ENCODE data around the gene RGS7.

RGS7 gene

DNA sequence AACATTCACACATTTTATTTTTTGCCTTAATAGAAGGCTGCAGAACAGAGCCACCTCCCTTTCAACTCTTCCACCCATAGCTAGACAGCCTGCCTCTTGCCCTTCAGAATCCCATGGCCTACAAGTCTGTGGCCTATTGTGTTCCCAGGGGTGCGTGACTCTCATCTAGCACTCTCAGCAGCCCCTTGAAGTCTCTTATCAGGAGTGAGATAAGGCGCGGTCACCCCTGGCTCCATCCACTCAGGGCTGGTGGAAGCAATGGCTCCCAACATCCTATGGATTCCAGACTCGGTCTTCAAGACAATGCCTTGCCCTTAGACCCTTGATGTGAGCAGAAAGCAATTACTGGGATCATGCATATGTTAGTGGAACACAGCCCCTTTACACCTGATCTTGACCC, 480.9 kb downstream of the RGS7 start:
- intact Hi-C loops (cut with DNase I), result no loop called here
- DNase-seq, result no peak

DNA sequence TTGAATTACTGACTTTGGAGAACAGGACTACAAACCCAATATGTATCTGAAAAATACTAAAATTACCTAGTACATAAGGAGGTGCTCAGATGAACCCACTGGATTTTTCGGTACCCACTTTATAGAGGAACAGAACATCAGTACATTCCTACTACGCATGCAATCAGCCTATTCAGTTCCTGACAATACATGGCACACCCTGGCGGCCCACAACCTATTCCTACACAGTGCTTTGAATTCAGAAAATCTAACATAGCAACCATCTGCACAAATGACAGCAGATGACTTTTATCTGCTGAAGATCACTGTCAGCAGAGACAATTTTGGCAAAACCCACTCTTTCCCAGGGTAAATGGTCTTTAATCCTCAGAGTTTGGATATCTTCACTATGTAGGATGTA, 487.9 kb downstream of the RGS7 start:
- no peak for DNase-seq

DNA sequence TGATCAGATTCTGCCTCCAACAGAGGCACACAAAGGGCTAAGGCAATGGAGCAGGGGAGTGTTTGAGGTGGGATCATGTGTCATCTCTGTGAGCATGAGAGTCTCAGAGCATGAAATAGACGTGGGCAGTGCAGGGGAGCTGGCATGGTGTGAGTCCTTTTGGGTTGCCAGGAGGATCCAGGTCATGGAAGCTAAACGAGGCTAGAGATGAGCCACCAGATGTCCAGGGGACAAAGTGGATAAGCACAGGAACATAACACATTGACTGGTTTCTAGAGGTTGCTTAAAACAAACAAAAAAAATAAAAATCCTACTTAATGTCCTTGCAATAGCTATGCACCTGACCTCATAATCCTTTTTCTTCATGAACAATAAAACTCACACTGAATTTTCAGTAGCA, 490.3 kb downstream of the RGS7 start:
- intact Hi-C loops (cut with DNase I), result no loop called here
- DNase-seq, result no peak

More for the DNA sequence above, 487.9 kb downstream of the RGS7 start:
- intact Hi-C loops (cut with DNase I), result no loop called here

DNA sequence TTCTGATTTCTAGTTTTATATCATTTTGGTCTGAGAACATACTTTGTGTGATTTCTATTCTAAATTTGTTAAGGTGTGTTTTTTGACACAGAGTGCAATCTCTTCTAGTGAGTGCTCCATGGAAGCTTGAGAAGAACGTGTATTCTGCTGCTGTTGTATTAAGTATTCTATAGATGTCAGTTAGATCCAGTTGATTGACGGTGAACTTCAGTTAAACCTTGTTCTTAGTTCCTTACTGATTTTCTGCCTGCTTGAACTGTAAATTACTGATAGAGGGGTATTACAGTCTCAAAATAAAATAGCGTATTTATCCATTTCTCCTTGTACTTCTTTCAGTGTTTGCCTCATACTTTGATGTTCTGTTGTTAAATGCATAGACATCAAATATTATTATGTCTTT, 497.0 kb downstream of the RGS7 start:
- no peak for DNase-seq
- intact Hi-C loops (cut with DNase I), result no loop called here

DNA sequence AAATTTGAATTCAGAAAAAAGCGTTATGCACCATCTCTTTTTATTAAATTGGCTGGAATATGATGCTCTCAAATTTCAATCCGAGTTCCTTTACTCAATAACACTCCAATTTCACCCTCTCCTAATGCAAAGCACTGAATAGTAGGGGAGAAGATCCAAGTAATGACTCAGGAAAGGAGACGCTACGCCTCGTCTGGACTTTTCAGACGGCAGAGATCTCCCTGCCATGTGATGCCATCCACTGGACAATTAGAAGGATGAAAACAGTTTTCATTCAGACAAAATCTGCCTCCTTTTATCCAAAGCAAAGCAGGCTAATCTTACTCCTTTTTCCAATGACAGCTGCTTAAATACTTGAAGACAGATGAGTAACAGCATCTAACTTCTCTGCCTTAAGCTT, 502.6 kb downstream of the RGS7 start:
- intact Hi-C loops (cut with DNase I), result no loop called here
- DNase-seq, result no peak

DNA sequence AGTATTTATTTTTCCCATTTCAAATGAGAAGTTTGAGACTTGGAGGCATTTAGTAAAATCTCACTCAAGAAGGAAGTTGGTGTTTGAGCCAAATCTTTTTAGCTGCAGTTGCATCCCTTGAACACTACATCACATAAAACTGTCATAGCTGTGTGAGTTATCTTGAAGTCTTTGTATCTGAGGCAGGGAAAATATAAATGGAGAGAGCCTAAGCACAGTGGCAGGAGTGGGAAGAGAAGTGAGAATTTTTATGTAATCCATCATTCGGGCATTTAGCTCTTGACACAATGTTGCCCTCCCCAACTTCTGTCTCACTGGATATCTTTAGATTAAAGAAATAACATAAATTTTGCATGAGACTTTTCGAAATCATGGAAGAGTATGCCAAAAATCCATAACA, 509.7 kb downstream of the RGS7 start:
- DNase-seq, result no peak
- intact Hi-C loops (cut with DNase I), result no loop called here

DNA sequence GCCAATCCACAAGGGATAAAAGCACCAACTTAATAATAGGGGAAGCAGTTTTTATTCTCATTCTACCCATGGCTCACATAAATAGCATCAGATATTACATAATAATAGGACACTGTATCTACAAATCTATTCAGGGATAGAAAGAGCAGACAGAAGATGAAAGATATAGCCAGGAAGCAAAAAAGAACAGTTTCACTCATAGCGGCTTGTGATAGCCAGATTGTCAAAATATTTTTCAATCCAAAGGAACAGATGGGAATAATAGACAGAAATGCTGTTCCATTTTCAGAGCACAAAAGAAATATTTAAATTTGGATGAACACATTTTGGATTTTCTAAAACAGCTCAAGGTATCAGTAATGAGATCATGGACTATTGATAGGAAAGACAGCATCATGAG, 512.5 kb downstream of the RGS7 start:
- DNase-seq, result no peak
- intact Hi-C loops (cut with DNase I), result no loop called here

DNA sequence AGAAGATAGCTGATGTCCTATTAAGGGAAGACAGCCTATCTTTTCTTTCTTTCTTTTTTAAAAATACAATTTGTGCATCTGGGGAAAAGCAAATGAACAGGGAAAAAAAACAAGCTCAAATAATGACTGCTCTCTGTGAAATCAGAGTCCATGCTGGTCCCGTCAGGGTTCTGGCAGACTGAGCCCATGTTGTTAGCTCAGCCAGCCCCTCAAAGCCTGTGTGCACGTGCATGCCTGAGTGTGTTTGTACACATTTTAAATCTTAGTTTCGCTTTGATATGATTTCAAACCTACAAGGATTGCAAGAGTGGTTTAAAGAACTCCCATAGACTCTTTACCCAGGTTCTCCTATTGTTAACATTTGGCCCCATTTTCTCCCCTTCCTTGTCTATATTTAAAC, 513.2 kb downstream of the RGS7 start:
- intact Hi-C loops (cut with DNase I), result no loop called here
- DNase-seq, result no peak

DNA sequence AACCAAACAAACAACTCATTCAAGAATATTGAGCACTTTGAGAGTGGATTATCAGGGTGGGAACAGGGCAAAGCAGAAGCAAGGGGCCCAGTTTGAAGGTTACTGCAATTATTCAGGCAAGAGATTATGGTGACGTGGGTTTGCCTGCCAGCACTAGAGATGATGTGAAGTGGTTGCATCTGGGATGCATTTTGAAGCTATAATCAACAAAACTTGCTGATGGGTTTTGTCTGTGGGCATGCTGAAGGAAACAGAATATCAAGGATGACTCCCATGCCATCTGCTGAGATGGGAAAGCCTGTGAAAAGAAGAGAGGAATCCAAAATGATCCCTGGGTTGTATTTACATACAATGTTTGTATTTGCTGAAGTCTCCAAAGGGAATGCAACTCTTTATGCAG, 520.7 kb downstream of the RGS7 start:
- intact Hi-C loops (cut with DNase I), result no loop called here
- no peak for DNase-seq

DNA sequence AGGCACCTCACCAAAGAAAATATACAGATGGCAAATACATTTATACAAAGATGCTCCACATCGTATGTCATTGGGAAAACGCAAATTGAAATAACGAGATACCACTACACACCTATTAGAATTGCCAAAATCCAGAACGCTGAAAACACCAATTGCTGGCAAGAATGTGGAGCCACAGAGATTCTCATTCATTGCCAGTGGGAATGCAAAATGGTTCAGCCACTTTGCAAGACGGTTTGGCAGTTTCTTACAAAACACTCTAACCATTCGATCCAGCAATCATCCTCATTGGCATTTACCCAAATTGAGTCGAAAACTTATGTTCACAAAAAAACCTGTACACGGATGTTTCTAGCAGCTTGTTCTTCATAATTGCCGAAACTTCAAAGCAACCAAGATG, 521.7 kb downstream of the RGS7 start:
- no peak for DNase-seq
- intact Hi-C loops (cut with DNase I), result no loop called here

DNA sequence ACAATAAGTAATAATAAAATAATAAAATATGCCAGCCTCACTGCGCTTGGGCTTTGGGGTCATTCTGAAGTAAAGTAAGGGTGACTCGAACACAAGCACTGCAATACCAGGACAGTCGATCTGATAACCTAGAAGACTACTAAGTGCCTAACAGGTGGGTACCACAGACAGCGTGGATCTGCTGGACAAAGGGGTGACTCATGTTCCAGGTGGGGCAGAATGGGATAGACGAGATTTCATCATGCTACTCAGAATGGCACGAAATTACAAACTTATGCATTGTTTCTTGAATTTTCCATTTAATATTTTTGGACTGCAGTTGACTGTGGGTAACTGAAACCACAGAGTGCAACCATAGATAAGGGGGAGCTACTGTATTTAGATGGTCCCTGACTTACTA, 523.9 kb downstream of the RGS7 start:
- intact Hi-C loops (cut with DNase I), result no loop called here
- no peak for DNase-seq

DNA sequence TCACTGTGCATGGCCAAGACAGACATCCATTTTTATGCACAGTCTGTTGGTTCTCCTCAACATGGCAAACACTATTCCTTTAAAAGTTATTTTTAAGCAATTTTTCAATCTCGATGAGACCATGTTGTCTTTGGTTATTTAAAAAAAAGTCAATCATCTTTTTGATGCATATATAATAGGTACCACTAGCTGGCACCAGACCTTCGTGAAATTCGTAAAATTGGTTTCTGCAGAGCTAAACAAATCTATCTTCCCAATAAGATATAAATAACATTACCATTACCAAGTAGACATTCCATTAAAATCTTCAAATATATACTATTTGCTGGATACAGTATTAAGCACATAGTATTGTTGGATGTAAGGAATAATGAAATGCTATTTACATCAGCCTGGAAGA, 525.1 kb downstream of the RGS7 start:
- no peak for DNase-seq
- intact Hi-C loops (cut with DNase I), result no loop called here

DNA sequence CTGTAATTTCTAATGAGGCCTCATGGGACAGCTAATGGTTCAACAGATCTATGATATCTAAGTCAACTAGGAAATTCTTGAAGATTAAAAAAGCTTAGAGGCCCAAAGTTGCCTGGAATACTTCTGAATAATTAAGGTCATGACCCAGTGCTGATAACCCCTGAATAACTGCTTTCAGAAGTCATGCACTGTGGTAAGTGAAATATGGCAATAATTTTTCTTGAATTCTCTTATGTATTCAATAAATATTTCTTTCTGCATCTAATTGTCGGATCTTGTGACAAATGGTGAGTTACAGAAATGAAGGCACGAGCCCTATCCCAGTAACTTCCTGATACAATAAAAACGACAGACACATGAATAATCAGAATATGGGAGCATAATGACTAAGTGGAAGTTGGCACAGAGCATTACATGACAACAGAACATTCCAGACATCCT, 525.8 kb downstream of the RGS7 start:
- DNase-seq, result no peak
- intact Hi-C loops (cut with DNase I), result no loop called here

DNA sequence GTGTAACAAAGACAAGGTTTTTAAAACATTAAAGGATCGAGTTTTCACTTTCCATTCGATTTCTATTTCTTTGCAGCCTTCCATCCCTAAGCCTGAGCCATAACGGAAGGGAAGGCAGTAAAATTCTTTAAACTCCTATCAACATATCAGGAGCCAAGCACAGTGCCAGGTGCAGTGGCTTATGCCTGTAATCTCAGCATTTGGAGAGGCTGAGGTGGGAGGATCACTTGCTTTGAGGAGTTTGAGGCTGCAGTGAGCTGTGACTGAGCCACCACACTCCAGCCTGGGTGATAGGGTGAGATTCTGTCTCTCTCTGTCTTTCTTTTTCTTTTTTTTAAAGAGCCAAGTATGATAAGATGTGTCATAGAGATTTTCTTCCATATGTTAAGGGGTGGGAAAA, 527.5 kb downstream of the RGS7 start:
- intact Hi-C loops (cut with DNase I), result no loop called here
- no peak for DNase-seq

DNA sequence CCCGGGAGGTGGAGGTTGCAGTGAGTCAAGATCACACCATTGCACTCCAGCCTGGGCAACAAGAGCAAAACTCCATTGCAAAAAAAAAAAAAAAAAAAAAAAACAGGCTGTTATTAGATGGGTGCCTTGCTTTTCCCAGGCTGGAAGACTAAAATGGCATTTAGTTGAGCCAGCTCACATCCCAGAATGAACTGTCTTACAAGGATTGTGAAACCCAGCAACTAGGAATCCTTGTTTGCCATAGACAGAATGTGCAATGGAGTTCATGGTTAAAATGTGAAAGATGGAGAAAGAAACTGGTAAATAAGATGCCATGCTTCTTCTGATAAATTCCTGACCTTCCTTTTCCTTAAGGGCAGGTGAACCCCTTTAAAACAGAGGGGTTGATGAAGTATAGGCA, 529.2 kb downstream of the RGS7 start:
- no peak for DNase-seq
- intact Hi-C loops (cut with DNase I), result no loop called here

DNA sequence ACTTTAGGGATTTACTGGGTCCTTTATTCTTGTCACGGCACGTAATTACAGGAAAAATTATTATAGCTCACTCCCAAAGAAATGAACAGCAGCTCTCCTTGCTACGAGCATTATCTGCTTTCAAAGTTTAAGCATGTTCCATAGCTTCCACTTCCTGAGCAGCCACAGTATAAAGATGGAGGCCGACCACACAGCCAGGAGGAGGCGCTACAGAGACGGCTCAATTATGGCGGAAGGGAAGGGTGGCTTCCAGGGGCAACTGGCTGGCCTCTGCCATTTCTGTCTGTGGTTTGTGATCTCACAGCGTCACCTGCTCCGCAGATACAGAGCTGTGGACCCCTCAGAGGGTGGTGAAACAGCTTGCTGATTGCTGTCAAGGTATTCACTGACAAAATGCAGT, 532.8 kb downstream of the RGS7 start:
- DNase-seq, result no peak
- intact Hi-C loops (cut with DNase I), result no loop called here

DNA sequence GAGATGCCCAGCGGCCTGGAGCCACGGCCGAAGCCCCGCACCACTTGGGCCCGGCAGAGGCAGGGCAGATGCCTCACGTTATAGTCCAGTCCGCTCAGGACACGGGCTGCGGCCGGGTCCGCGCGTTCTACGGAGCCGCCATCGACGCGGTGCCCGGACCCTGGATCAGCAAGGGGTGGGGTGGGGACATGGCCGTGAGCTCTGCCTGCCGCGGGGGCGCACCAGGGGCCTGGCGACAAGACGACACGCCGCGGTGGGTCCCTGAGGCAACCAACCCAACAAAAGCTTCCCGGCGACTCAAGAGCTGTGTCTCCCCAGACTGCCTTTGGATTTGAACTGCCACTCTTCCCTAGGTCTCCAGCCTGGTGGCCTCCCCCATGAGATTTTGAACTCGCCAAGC, 533.6 kb downstream of the RGS7 start:
- intact Hi-C loops (cut with DNase I), result no loop called here
- peak in 2 of 10 donors; percentile 60 to 75 for DNase-seq

DNA sequence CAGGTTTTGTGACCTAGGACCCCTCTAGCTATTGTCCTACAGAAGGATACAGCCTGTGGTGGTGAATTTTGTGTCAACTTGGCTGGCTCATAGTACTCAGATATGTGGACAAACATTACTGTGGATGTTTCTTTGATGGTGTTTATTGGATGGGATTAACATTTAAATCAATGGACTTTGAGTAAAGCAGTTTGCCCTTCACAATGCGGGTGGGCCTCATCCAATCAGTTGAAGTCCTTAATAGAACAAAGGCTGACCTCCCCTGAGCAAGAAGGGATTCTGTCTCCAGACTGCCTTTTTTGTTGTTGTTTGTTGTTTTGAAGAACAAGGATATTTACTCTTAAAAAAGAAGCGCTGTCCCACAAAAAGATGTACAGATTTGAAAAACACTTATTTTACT, 535.1 kb downstream of the RGS7 start:
- intact Hi-C loops (cut with DNase I), result no loop called here
- DNase-seq, result no peak

DNA sequence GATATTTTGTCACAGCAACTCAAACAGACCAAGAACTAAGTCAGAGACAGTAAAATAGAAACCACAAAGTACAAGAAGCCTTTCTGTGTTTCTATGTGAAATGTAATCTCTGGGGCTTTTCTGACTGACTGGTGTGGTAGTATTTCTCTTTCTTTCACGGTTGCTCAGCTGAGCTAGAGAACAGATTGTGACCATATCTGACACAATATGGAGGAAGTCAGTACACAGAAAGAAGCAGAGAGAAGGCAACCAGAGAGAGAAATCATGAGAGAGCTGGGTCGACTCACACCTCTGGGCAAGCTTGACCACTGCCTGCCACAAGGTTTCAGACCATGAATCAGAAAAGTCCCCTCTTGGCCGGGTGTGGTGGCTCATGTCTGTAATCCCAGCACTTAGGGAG, 536.2 kb downstream of the RGS7 start:
- DNase-seq, result peak in 1 of 10 donors; percentile 32
- intact Hi-C loops (cut with DNase I), result no loop called here

DNA sequence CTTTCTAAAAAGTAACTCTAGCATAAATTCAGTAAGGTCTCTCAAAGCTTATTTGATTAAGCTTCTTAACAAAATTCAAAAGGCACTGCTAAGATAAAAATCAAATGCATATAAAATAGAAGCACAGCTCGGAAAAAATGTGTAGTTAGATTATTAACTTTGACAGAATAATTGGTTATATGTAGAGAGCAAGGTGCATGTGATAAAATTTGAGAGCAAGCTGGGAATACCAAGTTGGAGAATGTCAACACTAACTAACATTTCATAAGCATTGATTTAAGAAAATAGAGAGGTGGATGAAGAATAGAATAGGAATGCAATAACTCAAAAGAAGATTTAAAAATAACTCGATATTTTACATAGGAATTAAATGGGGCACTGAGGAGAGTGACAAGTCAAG, 540.5 kb downstream of the RGS7 start:
- DNase-seq, result no peak

DNA sequence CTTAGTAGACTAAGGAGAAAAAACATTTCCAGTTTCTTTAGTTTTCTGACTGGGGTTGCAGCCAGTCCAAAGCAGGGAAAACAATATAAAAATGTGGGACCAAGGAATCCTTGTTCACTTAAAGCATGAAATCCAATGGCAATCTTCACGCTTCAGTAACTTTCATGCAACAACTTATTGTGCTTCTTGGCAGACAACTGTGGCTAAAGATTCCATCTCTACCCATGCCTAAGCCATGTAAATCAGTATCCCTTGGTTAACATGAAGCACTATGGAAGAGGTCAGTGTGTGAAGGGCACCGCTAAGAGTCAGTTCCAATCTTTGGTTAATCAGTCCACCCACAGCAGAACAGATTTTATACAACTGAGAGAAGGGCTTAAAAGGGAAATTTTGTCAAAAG, 543.3 kb downstream of the RGS7 start:
- no peak for DNase-seq
- intact Hi-C loops (cut with DNase I), result no loop called here

More for the DNA sequence above, 540.5 kb downstream of the RGS7 start:
- intact Hi-C loops (cut with DNase I), result no loop called here

DNA sequence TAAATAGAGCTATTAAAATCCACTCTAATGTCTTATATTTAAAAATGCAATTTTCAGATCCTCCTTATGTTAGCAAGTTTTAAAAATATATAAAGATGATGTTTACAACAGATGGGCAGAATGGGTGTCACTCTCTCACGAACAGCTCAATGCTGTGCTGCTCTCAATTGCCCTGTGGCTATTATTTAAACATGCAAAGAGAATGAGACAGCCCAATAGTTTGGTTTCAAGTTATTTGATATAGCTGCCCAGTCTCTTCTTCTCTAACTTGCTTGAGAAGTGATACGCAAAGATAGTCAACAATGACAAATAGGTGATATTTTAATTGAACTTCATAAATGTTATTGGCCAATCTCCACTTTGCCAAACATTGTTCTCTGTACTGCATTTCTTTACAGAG, 545.7 kb downstream of the RGS7 start:
- no peak for DNase-seq
- intact Hi-C loops (cut with DNase I), result no loop called here

DNA sequence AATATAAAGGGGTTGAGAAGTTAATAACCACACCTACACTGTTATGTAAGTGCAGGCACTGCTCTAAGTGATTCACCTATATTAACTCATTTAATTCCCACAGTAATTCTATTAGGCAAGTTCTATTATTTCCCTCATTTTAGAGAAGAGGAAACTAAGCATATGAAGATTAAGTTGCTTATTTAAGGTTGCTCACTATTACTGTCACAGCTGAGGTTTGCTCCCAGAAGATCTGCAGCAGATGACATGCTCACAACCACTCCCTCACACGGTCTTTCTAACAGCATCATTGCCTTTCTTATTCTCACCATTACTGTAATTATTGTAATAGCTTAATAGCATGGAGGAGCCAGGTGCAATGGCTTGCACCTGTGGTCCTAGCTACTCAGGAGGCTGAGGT, 548.6 kb downstream of the RGS7 start:
- intact Hi-C loops (cut with DNase I), result no loop called here
- DNase-seq, result no peak

All from posterior cingulate gyrus (tissue), 11 donors.